CD4-positive, alpha-beta T cell treated with Interleukin-2 at 100 ng/mL for 4 hours (primary cell): ENCODE results near the gene CAVIN2.
A peak's percentile ranks its signal among the peaks of the same experiment; 100 is the strongest.

Source experiments
- DNase-seq: peaks from one replicate; pipeline ENCODE4 v3.0.0-alpha.2; 2020; ENCODE audit warnings: low spot score

CAVIN2 gene

GRCh38 chr2:191839918-191840804 is 6.7 kb downstream of the CAVIN2 start:
- DNase-seq: no peak

DNA sequence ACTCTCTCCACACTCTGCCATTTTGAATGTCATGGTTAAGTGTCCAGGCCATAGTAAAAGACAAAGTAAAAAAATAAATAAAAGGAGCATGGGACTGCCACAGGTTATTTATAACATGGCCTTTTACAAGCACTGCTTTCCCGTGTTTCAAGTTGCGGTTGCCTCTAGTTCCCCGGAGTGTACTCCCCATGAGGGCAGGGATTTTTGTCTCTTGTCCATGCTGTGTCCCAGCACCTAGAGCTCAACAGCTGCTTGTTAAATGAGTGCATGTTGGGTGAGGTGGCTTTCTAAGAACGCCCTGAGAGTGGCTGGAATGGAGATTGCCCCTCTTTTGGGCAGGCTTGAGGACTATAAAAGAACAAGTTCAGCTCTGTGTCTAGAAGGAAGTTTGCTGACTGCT is 8.4 kb downstream of the CAVIN2 start:
- no peak for DNase-seq

DNA sequence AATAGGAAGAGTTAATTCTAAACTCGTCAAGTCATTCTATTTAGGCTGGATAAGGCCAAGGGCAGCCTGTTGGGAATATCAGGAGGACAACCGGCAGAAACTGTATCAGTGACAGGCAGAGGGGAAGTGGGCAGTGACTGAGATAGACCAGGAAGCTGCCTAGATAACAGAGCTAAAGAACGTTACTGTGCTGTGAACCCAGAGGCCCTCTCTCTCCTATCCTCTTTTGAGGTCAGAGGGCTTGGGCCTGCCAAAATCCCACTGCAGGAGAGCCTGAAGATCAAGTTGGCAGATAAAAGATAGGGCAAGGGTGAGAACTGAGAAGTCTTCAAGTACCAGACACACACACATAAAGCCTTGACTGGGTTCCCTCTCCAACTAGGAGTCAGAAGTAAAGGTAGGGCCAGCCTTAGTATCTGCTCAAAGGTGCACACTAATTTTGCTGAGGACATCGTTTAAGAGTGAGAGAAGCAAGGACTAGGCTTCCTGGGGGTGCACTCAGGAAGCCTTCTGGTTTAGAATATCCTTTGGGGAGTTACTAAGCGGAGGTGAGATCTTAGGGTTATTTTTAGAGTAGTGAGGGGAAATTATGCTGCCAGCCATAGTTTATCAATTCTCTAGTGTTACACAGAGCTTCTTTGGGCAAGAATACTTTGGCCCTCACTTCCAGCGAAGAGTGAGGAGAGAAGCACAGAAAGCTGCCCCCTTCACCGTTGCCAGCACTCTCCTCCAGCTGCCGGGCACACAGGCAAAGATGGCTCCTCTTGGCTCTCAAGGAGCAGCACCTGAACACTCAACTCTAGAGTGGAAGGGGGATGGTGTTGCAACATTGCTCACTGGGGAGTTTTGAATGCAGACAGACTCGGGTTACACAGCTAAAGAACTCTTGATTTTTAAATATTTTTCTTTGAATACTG is 9.8 kb downstream of the CAVIN2 start:
- no peak for DNase-seq

GRCh38 chr2:191836471-191836852 is 10.4 kb downstream of the CAVIN2 start:
- DNase-seq: no peak

DNA sequence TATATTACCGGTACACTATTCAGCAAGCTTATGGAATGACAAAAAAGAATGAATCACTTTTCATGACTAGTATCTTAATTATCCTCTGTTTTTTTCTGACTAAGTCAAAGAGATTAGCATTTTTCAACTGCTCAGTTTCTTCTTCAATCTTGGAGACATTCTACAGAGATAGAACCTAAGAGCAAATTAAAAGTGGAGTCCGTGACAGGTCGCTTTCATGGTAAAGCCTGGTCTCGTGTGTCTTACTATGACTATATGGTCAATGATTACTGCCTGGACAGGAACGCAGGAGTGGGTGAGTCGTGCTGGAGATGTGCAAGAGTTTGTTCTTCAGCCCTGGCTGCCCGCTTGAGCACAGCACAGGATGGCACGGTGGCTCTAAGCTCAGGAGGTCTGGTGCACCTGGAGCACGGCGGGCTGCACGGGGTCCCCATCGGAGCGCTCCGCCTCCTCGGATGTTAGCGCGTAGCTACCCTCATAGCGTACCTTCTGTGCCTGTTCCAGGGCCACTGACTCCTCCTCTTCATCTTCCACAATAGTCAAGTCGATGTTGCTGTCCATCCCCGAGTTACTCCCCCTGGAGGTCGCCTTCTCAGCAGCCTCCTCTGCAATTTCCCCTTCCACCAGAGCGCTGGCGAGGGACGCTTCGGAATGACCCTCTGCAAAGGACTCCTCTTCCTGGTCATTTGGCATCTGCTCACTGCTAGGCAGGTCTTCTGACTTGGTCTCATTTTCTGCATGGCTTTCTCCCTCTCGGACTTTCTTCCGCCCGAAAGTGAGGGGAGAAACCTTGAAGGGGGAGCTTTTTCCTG is 11.1 kb downstream of the CAVIN2 start:
- DNase-seq: no peak

- no peak for DNase-seq
Observed at GRCh38 chr2:191835100-191835499, 11.8 kb downstream of the CAVIN2 start.

- no peak for DNase-seq
Observed at GRCh38 chr2:191833356-191833755, 13.5 kb downstream of the CAVIN2 start.

DNA sequence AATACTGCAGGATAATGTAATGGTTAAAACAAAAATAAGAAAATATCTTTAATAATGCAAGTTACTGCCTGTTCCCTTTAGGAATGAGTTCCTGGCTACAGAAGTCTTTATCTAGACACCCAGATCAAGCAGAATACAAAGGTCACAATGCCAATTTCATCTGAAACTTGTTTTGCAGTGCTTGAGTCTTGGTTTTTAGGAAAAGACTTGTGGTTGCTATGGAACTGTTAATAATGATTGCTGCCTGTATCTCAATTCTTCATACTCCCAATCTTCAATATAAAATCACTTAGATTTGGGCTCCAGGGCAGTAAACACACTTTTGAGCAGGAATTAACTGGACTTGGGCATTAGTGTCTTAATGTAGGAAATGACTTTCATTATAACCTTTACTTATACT is 14.2 kb downstream of the CAVIN2 start:
- no peak for DNase-seq

DNA sequence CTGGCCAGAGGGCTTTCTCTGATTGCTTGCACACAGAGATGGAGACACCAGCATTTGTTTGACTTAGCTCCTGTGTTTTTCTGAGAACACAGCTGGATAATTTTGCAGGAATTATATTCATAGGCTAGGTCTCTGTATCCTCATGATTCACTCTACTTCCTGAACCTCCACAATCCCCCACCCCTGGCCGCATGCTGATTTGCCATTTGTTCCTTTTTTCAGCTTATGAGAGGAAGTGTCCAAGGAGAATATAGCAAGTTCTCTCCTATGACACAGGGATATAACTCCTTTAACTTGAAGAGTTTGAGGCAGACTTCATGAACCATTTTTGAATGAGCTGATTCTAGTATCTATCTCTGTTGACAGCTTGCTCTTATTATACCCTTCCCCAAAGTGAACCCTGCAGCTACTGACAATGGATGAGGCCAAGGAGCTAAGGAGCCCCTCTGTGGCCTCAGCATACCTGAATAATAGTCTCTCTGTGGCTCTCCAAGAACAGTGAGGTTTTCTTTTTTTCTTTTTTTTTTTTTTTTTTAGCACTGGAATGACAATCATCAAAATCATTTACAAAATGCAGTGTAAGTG is 15.4 kb downstream of the CAVIN2 start:
- no peak for DNase-seq

- DNase-seq: no peak
Observed at GRCh38 chr2:191824398-191824797, 22.5 kb downstream of the CAVIN2 start.

GRCh38 chr2:191821078-191821477 is 25.8 kb downstream of the CAVIN2 start:
- no peak for DNase-seq

DNA sequence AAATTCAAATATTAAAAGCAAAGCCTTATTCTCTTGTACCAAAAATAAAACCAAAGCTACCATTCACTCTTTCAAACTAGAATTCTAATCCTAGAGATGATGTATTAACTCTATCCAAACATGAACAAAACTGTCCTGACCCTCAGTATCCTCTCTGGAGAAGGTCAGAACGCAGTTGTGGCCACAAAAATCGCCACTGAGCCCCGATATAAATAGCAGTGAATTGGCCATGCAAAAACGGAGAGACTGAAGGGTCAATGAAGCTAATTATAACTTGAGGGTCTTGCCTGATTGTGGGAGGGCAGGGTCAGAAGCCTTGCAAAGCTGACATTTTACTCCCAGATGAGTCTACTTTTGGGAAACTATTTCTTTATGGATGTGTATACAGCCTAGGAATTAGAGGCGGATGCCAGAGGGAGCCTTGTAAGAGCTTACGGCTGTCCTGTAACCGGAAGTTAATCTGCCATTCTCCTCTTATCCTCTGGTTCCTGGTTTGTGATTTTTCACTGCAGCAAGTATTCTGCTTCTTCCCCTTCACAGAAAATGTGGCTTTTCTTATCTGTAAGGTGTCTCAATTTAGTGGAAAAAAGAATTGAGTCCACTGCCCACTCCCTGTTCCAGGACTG is 28.1 kb downstream of the CAVIN2 start:
- no peak for DNase-seq

GRCh38 chr2:191818133-191818532 is 28.8 kb downstream of the CAVIN2 start:
- DNase-seq: no peak

GRCh38 chr2:191815010-191815409 is 31.9 kb downstream of the CAVIN2 start:
- no peak for DNase-seq

DNA sequence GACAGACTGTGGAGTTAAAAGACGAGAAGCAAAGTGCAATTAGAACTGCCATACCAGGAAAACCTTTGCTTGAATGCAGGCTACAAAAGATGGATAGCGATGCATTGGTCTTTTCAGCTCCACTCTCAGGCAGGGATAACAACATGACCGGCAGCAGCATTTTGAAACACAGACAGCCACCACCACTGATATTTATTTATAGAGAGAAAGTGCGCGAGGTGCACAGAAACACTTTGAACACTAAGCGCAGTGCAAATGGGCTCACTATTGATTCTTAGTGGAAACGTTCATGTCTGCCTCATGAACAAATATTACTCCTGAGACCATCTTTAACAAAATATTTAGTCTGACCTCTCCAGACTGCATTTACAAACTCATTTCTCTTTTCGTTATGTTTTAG is 32.9 kb downstream of the CAVIN2 start:
- no peak for DNase-seq

DNA sequence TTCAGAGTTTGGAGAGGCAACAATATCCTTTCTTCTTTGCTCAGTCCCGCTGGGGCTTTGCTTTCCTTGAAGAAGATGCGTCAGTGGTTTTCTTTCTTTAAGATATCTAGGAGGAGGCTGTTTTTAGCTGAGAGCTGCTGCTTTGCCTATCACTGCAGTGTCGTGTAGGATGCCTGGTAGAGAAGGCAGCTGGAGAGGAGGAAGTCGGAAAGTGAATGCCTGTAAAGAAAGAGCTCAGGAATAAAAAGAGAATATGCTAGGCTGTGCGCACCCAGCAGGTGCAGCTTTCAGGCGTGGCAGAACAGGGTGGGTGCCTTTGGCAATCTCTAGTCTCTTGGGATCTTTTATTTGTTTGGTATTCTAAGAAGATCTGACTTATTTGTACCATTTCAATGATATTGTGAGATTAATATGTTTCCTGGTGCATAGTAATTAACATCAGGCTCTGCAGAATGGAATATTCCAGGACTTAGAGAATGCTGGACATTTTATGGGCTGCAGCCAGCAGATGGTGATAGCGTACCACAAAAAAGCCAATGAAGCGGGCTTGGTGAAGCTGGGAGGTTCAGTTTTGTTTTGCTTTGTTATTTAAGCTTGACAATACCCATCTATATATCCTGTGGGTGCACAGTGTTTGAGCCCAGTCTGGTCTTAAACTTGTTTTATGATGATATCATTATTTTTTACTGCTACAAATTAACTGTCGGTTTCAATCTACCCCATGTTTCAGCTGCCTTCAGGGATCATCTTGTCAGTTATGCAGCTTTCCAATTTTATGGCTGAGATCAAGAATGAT is 34.9 kb downstream of the CAVIN2 start:
- DNase-seq: peak; percentile 35

DNA sequence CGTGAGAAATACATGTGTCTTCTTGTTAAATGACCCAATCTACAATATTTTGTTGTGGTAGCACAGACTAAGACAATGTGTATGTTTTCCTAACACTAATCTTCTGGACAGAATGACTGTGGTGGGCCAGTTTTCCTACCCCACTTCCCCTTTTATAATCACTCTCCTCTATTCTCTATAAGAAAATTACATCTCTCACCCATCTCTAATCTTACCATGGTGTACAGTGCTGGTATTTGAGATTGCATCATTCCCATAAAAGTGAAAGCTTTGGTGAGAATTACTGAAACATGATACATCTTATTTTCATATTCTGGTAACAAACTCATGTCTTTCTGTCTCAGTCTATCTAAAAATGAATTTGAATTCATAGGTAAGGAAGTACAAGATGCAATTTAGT is 40.5 kb downstream of the CAVIN2 start:
- no peak for DNase-seq

DNA sequence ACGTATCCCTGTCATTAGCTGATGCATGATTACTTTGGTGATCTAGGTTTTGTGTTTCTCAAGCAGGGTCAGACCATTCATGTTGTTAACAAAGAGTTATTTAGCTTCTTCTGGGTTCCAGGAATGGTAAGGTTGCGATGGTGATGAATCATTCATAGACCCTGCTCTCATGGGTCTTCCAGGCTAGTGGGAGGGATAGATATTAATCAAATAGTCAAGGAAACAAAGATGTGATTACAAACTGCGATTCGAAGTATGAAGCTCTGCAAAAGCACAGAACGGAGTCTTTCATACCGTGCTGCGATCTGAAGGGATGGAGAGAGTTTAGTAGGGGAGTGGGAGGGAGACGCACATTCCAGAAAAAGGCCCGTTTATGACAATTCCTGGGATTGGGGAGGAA is 42.1 kb downstream of the CAVIN2 start:
- no peak for DNase-seq

GRCh38 chr2:191803007-191803406 is 43.9 kb downstream of the CAVIN2 start:
- DNase-seq: no peak

- DNase-seq: no peak
Observed at GRCh38 chr2:191802180-191802579, 44.7 kb downstream of the CAVIN2 start.

- no peak for DNase-seq
Observed at GRCh38 chr2:191800874-191801273, 46.0 kb downstream of the CAVIN2 start.
